CD4-positive, alpha-beta T cell treated with Interleukin-12 subunit alpha and Interleukin-12 subunit beta, for 1 hour (primary cell): Measurements from ENCODE around the gene AAR2.

Experiments
- DNase-seq: peaks from one replicate; pipeline ENCODE4 v3.0.0-alpha.2; 2020

Gene AAR2

DNA sequence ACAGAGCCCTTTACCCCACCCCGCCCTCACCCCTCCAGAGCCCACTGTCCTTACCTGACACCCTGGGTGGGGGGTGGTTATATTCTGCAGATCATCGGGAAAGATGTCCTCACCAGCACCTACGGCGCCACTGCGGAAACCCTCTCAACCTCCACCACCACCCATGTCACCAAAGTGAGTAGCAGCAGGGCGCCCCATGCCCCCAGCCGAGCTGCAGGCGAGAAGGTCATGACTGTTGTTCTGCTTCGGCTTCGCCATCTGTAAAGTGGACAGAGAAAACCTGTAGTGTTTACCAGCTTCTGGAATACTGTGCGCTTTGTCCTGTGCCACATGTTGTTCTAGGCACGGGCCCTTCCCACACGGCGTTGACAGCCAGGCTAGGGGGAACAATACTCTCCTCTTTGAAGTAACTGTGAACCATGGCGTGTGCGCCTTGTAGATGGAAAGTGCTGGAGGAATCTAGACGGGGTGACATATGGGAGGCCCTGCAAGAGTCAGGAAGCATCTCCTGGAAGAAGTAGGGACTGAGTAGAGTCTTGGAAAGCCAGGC lies 16.5 kb upstream of the AAR2 start:
- DNase-seq = no peak

- no peak for DNase-seq
Observed at GRCh38 chr20:36225666-36226065, 10.6 kb upstream of the AAR2 start.

- DNase-seq = no peak
Observed at GRCh38 chr20:36228770-36229169, 7.5 kb upstream of the AAR2 start.

DNA sequence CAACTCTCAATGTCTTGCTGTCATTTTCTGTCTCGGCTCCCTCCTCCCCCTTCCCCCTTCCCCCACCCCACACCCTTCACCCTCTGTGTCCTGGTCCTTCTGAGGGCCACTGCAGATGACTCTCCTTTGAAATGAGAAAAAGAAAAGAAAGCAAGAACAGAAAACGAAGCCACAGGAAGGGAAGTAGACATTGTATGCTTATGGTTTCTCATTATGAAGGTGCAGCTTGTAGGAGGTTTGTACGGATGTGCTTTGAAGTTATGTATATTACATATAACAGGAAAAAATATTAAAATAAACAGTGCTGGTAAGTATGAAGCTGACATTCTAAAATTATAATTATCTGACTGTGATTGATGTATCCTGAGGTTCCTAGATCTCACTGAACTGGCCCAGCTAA lies 6.3 kb upstream of the AAR2 start:
- DNase-seq = no peak

GRCh38 chr20:36231331-36231730 lies 4.9 kb upstream of the AAR2 start:
- DNase-seq = no peak

DNA sequence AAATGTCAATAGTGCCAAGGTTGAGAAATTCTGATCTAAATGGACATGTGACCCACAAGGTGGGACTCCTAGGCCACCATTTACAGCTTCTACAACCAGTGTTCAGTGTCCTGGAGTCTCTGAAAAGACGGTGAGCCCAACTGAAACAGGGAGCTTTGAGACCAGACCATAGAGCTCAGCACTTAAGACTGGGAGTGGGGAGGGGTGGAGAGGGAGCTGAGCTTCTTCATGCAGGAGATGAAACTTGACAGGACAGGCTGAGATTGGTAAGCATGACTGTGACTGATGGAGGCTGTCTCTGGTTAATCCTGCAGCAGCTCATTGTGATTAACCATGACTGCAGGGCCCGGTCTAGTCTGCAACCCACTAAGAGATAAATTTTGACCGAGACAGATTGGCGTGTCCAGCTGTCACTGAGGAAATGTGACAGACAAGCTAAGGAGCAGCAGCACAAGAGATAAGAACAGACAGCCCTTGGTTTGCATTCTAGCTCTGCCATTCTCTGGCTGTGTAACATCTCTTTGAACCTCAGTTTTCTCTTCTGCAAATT lies 1.4 kb upstream of the AAR2 start:
- DNase-seq = no peak

GRCh38 chr20:36236786-36237121 lies 476 bp downstream of the AAR2 start:
- no peak for DNase-seq

DNA sequence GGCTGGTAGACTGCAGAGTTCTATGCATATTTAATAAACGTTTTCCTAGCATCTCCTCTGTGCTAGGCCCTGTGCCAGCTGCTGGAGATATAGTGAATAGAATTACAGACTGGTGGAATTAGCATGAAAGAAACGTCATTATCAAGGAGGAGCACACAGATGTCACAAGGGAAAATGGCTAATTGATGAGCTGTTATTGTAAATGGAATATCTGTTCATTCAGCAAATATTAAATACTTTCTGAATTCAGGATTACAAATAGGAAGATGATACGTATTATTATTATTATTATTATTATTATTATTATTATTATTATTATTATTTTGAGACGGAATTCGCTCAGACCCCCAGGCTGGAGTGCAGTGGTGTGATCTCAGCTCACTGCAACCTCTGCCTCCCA lies 1.2 kb downstream of the AAR2 start:
- no peak for DNase-seq

DNA sequence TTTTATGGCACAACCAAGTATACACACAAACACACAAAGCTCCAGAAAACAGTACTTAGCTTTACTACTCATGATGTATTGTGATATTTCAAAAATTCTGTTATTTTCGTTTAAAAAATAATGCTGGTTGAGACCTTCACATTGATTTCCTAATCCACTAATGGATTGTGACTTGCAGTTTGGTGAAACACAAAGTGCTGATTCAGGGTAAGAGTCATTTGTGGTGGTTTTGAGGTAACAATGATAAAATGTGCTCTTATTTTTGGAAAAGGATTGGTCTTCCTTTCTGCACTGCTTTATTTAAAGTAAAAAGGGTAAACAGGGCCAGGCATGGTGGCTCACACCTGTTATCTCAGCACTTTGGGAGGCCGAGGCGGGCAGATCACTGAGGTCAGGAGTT lies 1.9 kb downstream of the AAR2 start:
- DNase-seq = no peak

DNA sequence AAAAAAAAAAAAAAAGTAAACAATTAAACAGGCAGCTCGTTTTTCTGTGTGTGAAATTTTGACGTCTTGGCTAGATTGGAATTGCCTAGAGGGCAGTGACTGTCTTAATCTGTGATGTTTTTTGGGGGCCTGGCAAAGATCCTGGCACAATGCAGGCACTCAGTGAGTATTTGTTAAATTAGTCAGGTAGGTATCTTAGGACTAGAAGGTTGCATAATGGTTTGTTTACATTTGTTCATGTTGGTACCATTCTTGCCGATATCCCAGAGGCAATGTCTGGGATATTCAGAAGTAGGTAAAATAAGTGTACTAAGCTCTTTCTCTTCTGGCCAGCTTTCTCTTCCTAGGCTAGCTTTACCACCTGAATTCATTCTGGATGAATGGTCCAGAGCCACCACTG lies 2.5 kb downstream of the AAR2 start:
- DNase-seq = no peak

DNA sequence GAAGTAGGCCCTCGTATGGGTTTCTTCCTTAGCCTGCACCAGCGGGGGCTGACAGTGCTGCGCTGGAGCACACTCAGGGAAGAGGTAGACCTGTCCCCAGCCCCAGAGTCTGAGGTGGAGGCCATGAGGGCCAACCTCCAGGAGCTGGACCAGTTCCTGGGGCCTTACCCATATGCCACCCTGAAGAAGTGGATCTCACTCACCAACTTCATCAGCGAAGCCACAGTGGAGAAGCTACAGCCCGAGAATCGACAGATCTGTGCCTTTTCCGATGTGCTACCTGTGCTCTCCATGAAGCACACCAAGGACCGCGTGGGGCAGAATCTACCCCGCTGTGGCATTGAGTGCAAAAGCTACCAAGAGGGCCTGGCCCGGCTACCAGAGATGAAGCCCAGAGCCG lies 3.8 kb downstream of the AAR2 start:
- no peak for DNase-seq

- no peak for DNase-seq
Observed at GRCh38 chr20:36241678-36242077, 5.4 kb downstream of the AAR2 start.

DNA sequence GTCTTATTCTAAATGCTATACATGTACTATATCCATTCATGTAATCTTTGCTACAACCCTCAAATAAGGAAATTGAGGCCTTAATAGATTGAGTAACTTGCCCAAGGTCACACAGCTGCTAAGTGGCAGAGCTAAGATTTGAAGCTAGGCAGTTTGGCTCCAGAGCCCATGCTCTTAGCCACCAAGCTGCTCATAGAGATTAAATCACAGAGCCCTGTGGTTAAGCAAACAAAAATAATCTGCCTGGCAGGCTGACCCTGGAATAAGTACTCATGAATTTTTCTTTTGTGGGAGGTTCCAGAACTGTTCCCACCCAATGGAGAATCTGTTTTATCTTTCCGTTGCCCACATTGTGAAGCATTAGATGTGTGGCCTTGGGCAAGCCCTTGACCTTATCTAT lies 7.4 kb downstream of the AAR2 start:
- DNase-seq = no peak

DNA sequence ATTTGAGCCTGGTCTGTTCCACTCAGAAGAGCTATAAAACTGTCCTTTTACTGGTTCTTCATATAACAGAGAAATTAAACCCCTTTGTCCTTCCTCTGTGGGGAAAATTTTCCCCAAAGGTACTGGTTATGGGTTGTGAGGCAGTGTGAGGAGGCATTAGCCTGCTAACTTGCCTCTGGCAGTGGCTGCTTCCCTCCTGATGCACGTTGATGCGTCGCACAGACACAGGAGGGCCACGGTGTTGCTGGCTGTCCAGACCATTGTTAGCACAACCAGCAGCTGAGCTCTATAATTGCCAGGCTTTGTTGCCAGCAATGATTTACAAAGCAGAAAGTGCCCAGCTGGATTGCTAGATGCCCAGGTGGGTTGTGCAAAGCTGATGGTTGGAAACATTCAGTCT lies 10.1 kb downstream of the AAR2 start:
- DNase-seq = no peak

- no peak for DNase-seq
Observed at GRCh38 chr20:36248836-36249235, 12.6 kb downstream of the AAR2 start.

GRCh38 chr20:36249450-36249849 lies 13.2 kb downstream of the AAR2 start:
- no peak for DNase-seq

DNA sequence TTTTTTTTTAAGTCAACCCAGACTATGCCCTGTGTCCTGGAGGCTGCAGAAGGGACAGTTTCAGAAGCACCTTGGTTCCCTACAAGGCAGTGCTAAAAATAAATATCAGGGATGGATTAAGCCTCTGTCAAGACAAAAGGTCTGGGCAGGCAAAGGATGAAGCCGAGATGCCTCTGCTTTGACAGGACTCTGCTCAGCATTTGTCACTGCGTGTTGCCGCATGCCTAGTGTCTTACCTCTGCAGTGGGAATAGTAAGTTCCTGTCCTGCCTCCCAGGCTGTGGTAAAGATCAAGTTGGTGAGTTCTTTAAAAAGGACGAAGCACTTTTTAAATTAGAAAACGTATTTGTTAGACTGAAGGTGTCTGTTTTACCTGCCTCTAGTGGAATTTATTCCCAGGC lies 15.1 kb downstream of the AAR2 start:
- DNase-seq = no peak

GRCh38 chr20:36252511-36252910 lies 16.2 kb downstream of the AAR2 start:
- DNase-seq = no peak

- no peak for DNase-seq
Observed at GRCh38 chr20:36253036-36253435, 16.8 kb downstream of the AAR2 start.

DNA sequence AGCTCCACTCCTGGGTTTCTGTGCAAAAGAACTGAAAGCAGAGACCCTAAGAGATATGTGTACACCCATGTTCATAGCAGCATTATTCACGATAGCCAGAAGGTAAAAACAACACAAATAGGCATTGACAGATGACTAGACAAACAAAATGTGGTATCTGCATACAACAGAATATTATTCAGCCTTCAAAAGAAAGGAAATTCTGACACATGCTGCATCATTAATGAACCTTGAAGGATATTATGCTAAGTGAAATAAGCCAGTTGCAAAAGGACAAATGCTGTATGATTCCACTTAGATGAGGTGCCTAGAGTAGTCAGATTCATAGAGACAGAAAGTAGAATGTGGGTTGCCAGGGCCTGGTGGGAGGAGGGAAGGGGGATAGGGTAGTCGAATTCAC lies 17.8 kb downstream of the AAR2 start:
- no peak for DNase-seq

GRCh38 chr20:36255445-36255844 lies 19.2 kb downstream of the AAR2 start:
- DNase-seq = no peak

- DNase-seq = no peak
Observed at GRCh38 chr20:36259177-36260061, 23.1 kb downstream of the AAR2 start.

- DNase-seq = no peak
Observed at GRCh38 chr20:36260316-36260715, 24.0 kb downstream of the AAR2 start.

DNA sequence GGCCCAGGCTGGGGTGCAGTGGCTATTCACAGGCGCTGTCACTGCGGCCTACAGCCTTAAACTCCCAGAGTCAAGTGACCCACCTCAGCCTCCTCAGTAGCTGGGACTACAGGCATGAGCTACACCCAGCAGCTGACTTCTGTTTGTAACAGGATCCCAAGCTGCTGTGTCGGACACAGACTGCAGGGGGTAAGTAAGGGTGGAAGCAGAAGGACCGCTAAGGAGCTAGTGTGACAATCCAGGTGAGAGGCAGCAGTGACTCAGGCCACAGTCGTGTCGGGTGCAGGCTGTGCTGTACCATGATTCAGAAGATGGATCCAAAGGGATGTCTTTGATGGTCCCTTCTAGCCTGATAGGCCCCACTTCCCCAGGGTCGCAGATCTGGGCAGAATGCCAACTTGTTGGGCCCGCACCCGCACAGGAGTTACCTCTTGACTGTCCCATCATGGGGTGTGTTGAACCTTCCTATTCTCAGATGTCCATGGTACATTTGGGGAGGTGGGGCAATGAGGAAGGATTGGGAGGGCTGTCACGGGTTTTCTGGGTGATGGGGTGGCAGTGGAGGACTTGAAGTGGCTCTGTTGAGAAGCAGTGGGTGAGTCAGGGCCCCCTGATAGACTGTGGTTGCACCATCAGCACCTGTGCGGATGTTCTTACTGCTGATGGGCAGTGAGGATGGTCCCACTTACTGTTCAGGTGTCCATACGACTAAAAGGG lies 25.3 kb downstream of the AAR2 start:
- DNase-seq = no peak
